RWPE2 (cell line): ENCODE results near the gene SLC4A2.

Source experiments
- ATAC-seq: fragments of 200-7000 bp; cut with Tn5 transposase; 3 replicates; pipeline ENCODE4 v1.9.1; 2021; ENCODE audit warnings: low read depth
- DNase-seq: peaks from one replicate; pipeline ENCODE4 v3.0.0-alpha.2; 2020; ENCODE audit warnings: low spot score
- H3K27ac ChIP-seq: fragments of 450-650 bp; 2 replicates; pipeline ENCODE4 v1.5.1; 2017; ENCODE audit warnings: mild to moderate bottlenecking; ENCODE audit not compliant: poor library complexity, severe bottlenecking
- H3K27me3 ChIP-seq: fragments of 250-450 bp; sonication (Bioruptor Pico); 2 replicates; pipeline ENCODE4 v1.5.1; 2021; ENCODE audit warnings: mild to moderate bottlenecking, moderate library complexity; ENCODE audit not compliant: insufficient read depth, poor library complexity, severe bottlenecking
- H3K36me3 ChIP-seq: fragments of 250-450 bp; sonication (Bioruptor Pico); 2 replicates; pipeline ENCODE4 v1.5.1; 2020; ENCODE audit warnings: low read depth, mild to moderate bottlenecking, moderate library complexity
- H3K4me1 ChIP-seq: fragments of 250-450 bp; sonication (Bioruptor Pico); 2 replicates; pipeline ENCODE4 v1.5.1; 2021; ENCODE audit warnings: mild to moderate bottlenecking, moderate library complexity; ENCODE audit not compliant: insufficient read depth, poor library complexity, severe bottlenecking
- H3K4me3 ChIP-seq: fragments of 250-450 bp; sonication (Bioruptor Pico); 2 replicates; pipeline ENCODE4 v1.5.1; 2021; ENCODE audit warnings: mild to moderate bottlenecking, moderate library complexity; ENCODE audit not compliant: severe bottlenecking
- H3K9me3 ChIP-seq: fragments of 250-450 bp; sonication (Bioruptor Pico); 2 replicates; pipeline ENCODE4 v1.5.1; 2021; ENCODE audit warnings: mild to moderate bottlenecking, moderate library complexity; ENCODE audit not compliant: severe bottlenecking
- CTCF ChIP-seq: fragments of 450-650 bp; IDR thresholded peaks from one replicate; pipeline ENCODE4 v1.5.1; 2017; ENCODE audit warnings: mild to moderate bottlenecking, moderate library complexity; ENCODE audit not compliant: poor library complexity, severe bottlenecking

The SLC4A2 gene

DNA sequence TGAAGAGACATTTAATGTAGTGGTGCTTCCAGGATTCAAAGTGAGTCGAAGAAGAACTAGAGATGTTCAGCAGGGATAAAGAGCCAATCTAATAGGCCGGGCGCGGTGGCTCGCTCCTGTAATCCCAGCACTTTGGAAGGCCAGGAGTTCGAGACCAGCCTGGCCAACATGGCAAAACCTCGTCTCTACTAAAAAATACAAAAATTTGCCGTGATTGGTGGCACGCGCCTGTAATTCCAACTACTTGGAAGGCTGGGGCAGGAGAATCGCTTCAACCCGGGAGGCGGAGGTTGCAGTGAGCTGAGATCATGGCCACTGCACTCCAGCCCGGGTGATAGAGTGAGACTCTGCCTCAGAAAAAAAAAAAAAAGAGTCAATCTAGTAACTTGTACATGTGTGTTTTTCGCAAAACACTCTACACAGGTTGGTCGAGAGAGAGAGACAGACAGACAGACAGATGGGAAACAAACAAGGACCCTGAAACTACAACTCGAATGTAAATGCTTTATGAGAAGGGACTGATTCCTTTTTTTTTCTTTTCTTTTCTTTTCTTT lies 30.4 kb upstream of the SLC4A2 start:
- Histone ChIP-seq H3K9me3 (no peaks in the 10 kb centered on the region), H3K4me3 (peak overlapping the region; percentile 78), H3K4me1 (peaks cover 14% of the 10 kb centered on the region), H3K27me3 (no peaks in the 10 kb centered on the region), H3K36me3 (no peaks in the 10 kb centered on the region), H3K27ac (peak overlapping the region; percentile 28)
- ATAC-seq, result no peak
- no peak for DNase-seq
- peak; percentile 32 for TF ChIP-seq CTCF

- Histone ChIP-seq H3K36me3 (no peaks in the 10 kb centered on the region), H3K27ac (no peak overlapping the region), H3K27me3 (no peaks in the 10 kb centered on the region), H3K9me3 (no peaks in the 10 kb centered on the region), H3K4me3 (no peak overlapping the region), H3K4me1 (peaks cover 14% of the 10 kb centered on the region)
- no peak for ATAC-seq
- DNase-seq, result no peak
- TF ChIP-seq CTCF, result no peak
Measured at GRCh38 chr7:151031011-151031410, 28.4 kb upstream of the SLC4A2 start.

GRCh38 chr7:151032936-151033863 lies 26.2 kb upstream of the SLC4A2 start:
- Histone ChIP-seq H3K9me3 (no peaks in the 10 kb centered on the region), H3K27ac (no peak overlapping the region), H3K36me3 (no peaks in the 10 kb centered on the region), H3K4me3 (no peak overlapping the region), H3K27me3 (no peaks in the 10 kb centered on the region), H3K4me1 (no peaks in the 10 kb centered on the region)
- ATAC-seq, result no peak
- no peak for DNase-seq
- no peak for TF ChIP-seq CTCF

DNA sequence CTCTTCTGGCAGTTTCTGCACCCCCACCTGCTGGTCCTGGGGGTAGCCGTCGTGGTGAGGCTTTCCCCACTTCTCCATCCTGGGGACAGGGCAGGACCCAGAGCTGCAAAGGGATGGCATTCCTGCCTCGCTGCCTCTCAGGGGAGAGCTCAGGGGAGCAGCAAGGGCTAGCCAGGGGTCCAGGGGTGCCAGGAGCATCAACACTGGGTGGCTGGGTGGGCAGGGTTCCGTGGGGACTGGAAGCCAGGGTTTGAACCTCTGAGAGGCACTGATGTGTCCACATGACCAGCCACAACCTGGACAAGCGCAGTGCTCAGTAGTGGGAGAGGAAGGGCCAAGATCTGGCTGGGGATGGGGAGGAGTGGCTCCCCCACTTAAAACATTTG lies 25.5 kb upstream of the SLC4A2 start:
- Histone ChIP-seq H3K4me1 (peaks cover 4% of the 10 kb centered on the region), H3K9me3 (no peaks in the 10 kb centered on the region), H3K27ac (no peak overlapping the region), H3K4me3 (no peak overlapping the region), H3K36me3 (no peaks in the 10 kb centered on the region), H3K27me3 (no peaks in the 10 kb centered on the region)
- no peak for DNase-seq
- no peak for TF ChIP-seq CTCF
- ATAC-seq, result no peak
